ENCODE data around the gene PIR. TPM values are rescaled to one million over a fixed set of nuclear protein-coding genes. Genes with fewer than 3 reads are reported as not detected.

The PIR gene
- total RNA-seq, 4 donors from 2014 or later: 32.9 to 70.2 (median 48.8) TPM

GRCh38 chrX:15474028-15474427 is 19.1 kb downstream of the PIR start:
- H3K4me3 ChIP-seq (replicated peaks in 1 of 3): no peak overlapping the region
- no peak for TF ChIP-seq CTCF (IDR thresholded peaks at IDR 0.05)
- no peak for TF ChIP-seq POLR2A (IDR thresholded peaks at IDR 0.05)
- no peak for DNase-seq
- no peaks in the 10 kb centered on the region for H3K4me1 ChIP-seq
- no peak overlapping the region for H3K27ac ChIP-seq
- H3K36me3 ChIP-seq: no peaks in the 10 kb centered on the region
- H3K27me3 ChIP-seq: no peaks in the 10 kb centered on the region
- WGBS, 2 donors: 85% methylated on average over 4 of the region's 4 CpGs
- intact Hi-C loops (cut with DNase I): no loop called here
- no peaks in the 10 kb centered on the region for H3K9me3 ChIP-seq

GRCh38 chrX:15472531-15472930 is 20.6 kb downstream of the PIR start:
- Histone ChIP-seq H3K27me3 (no peaks in the 10 kb centered on the region), H3K4me3 (replicated peaks in 1 of 3) (no peak overlapping the region), H3K9me3 (no peaks in the 10 kb centered on the region), H3K27ac (no peak overlapping the region), H3K36me3 (no peaks in the 10 kb centered on the region), H3K4me1 (no peaks in the 10 kb centered on the region)
- DNase-seq: no peak
- TF ChIP-seq POLR2A (IDR thresholded peaks at IDR 0.05) (no peak), CTCF (IDR thresholded peaks at IDR 0.05) (no peak)
- intact Hi-C loops (cut with DNase I): no loop called here

GRCh38 chrX:15471028-15471427 is 22.1 kb downstream of the PIR start:
- Histone ChIP-seq H3K27ac (no peak overlapping the region), H3K27me3 (no peaks in the 10 kb centered on the region), H3K4me3 (replicated peaks in 1 of 3) (no peak overlapping the region), H3K4me1 (no peaks in the 10 kb centered on the region), H3K9me3 (no peaks in the 10 kb centered on the region), H3K36me3 (no peaks in the 10 kb centered on the region)
- 20 to 25% methylated on average over 3 of the region's 3 CpGs for WGBS, 2 donors
- TF ChIP-seq CTCF (IDR thresholded peaks at IDR 0.05) (peak; percentile 32 to 63 (median 55)), POLR2A (IDR thresholded peaks at IDR 0.05) (no peak)
- intact Hi-C loops (cut with DNase I): no loop called here
- peak; percentile 48 to 60 for DNase-seq

GRCh38 chrX:15469613-15470012 is 23.5 kb downstream of the PIR start:
- WGBS, 2 donors: 82 to 87% methylated on average over 1 of the region's 1 CpG
- no peaks in the 10 kb centered on the region for H3K9me3 ChIP-seq
- H3K27ac ChIP-seq: no peak overlapping the region
- H3K27me3 ChIP-seq: no peaks in the 10 kb centered on the region
- intact Hi-C loops (cut with DNase I): loop anchor here (10.0 kb wide), 1 partner anchor 125 kb away; no protein-coding TSS in a partner anchor
- no peaks in the 10 kb centered on the region for H3K36me3 ChIP-seq
- DNase-seq: no peak
- peaks cover 0 to 8% of the 10 kb centered on the region in 2 donors for H3K4me1 ChIP-seq
- TF ChIP-seq CTCF (IDR thresholded peaks at IDR 0.05) (no peak), POLR2A (IDR thresholded peaks at IDR 0.05) (no peak)
- H3K4me3 ChIP-seq (replicated peaks in 1 of 3): no peak overlapping the region

GRCh38 chrX:15468036-15468435 is 25.1 kb downstream of the PIR start:
- WGBS, 2 donors: 26 to 28% methylated on average over 4 of the region's 4 CpGs
- no peaks in the 10 kb centered on the region for H3K27me3 ChIP-seq

More at GRCh38 chrX:15468036-15468435, 25.1 kb downstream of the PIR start:
- H3K4me1 ChIP-seq: peaks cover 0 to 8% of the 10 kb centered on the region in 2 donors
- intact Hi-C loops (cut with DNase I): loop anchor here (10.0 kb wide), 1 partner anchor 123 kb away; no protein-coding TSS in a partner anchor
- no peaks in the 10 kb centered on the region for H3K36me3 ChIP-seq
- H3K9me3 ChIP-seq: no peaks in the 10 kb centered on the region
- DNase-seq: peak in 1 of 2 donors; percentile 8
- H3K27ac ChIP-seq: no peak overlapping the region
- no peak overlapping the region for H3K4me3 ChIP-seq (replicated peaks in 1 of 3)
- TF ChIP-seq POLR2A (IDR thresholded peaks at IDR 0.05): no peak
- peak in 4 of 6 experiments; percentile 16 to 42 (median 25) for TF ChIP-seq CTCF (IDR thresholded peaks at IDR 0.05)
